Stimulated activated CD8-positive, alpha-beta memory T cell treated with anti-CD3 and anti-CD28 coated beads, Interleukin-12 subunit alpha, Interleukin-12 subunit beta, amount 100 ng/mL, for 24 hours (primary cell): ENCODE data around the gene ELP4.
"Not testable (repeated sequence)": the region's sequence is repeated elsewhere in the genome, so short reads cannot be mapped to it uniquely, and the experiment has no call there.

Source experiments
- DNase-seq: peaks from one replicate; pipeline ENCODE4 v3.0.0-alpha.2; 2020; ENCODE audit errors: extremely low read depth

ELP4 gene

DNA sequence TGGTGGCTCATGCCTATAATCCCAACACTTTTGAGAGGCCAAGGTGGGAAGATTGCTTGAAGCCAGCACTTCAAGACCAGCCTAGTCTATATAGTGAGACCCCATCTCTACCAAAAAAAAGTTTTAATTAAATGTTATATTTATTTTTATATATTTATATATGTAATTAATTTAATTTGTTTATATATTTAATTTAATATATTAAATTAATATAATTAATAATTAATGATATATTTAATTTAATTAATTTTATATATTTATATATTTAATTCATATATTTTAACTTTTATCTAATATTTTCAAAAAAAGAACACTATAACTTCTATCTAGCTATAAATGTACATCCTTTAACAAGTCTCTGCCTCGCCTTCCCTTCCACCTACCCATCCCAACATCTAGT, 196.8 kb downstream of the ELP4 start:
- DNase-seq: no peak

DNA sequence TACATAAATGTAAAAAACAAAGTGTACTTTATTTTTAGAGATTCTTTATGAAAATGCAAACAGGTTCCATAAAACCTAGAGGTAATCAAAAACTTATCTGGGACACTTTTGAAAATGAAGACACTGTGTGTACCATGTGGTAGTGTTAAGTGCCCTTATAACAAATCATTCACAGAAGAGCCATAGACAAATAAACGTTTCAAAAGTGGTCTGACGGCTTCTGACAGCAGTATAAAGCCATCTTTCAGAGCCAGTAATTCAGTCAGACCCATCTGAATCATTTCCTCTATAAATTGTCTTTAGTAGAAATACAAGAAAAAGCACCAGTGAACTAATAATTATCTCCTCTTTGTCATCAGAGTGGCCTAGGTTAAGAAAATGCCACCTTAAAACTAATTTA, 201.6 kb downstream of the ELP4 start:
- DNase-seq: no peak

DNA sequence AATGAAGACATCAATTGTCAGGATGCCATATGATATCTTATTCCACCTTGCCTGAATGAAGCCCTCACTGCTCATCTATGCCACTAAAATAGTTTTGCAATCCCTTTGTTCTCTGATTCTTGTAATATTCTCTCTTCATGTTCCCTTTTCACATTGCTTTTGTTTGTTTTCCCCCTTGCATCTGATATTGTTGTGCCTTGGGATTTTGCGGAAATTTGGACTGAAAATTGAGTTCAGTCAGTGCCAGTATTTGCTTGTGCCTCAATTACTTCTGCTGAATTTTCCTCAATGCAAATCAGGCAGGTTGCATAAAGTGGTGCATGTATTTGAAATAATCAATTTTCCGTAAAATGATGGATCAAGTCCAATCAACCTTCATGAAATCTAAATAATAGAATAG, 203.3 kb downstream of the ELP4 start:
- no peak for DNase-seq

DNA sequence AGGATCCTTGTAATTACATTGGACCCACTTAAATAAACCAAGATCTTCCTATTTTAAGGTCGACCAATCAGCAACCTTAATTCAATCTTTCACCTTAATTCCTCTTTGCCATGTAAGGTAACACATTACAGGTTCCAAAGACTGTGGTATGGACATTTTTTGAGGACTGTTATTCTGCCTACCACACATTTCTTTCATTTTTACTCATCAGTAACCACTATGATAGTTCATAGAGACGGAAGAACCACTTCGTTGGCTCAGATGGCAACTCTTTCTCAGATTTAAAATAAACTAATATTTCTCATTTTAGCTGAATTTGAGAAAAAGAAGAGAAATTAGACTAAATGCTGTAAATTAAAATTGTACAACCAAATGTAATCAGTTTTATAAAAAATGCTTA, 205.3 kb downstream of the ELP4 start:
- no peak for DNase-seq

DNA sequence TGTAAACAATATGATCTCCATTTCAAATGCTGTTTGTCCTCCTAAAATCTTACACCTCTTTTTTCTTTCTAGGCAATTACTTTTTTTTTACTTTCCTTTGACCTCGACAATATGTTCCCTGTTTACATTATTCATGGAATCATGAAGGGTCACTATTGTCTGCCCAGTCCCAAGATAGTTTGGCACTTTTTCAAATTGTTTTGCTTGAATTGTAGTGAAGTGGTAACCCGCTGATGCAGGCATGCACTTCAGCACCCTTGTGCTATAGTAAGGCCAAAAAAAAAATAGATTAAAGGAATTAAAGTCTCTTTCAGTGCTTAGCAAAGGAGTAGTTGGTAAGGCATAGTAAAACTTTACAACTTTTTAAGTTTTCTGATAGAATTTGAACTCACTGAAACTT, 210.7 kb downstream of the ELP4 start:
- DNase-seq: no peak

DNA sequence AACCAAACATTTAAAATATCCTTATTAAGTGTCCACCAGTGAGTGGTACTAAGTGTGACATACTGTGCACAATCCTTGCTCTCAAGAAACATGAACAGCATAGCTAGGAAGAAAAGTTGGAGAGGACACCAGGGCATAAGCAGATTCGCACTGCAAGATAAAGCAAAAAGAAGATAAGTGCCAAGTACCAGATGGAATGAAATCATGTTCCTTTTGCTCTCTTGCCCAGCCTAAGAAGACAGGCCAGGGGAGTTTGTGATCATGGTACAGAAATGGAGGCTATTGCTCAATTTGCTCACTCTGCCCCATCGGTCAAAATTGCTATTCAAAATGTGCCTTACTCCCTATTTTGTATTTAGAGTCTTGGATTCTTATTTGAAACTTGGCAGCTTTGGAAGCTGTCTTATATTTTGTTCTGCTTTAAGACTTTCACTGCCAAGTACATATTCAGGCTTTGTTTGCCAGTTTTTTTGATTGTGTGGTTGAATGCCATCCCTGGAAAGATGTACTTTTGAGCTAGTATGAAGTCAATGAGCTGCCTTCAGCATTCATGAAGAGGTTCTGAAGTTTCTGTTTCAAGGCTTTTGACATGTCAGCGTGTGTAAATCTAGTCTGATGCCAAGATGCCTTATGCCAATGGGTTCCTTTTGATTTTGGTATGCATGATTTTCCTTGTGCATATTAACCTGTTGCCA, 211.3 kb downstream of the ELP4 start:
- DNase-seq: no peak

DNA sequence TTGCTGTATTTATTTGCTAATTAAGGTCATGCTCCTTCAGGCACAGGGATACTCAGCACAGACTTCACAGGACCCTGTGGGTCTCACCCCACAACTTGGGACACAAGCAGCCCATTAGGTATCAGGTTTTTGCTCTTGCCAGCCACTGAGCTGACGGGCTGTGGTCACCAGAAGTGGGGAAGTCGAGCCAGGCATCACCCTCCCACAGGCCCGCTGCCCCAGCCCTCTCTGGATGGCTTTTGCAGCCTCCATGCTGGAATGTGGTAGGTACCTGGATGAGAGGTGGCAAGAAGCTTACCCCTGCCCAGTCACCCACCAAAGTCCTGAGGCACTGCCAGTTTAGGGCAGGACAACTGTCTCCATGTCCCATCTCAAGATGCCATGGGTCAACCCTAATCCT, 213.2 kb downstream of the ELP4 start:
- no peak for DNase-seq

DNA sequence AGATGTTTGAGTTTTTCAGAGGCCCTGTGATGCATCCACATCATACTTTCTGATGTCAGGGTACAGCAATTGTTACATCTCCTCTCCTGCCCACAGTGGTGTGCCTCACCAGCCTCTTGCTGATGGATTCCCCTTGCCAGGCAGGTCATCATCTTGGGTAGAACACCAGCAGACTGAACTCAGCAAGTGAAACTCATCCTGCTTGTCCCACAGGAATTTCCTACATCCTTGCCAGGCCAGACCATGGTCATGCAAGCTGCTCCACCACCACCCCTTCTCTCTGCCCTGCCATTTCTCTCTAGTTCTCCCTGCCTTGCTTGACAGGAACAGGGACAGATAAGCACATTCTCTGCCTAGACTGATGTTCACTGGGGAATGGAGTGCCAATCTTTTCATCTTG, 215.6 kb downstream of the ELP4 start:
- DNase-seq: no peak

DNA sequence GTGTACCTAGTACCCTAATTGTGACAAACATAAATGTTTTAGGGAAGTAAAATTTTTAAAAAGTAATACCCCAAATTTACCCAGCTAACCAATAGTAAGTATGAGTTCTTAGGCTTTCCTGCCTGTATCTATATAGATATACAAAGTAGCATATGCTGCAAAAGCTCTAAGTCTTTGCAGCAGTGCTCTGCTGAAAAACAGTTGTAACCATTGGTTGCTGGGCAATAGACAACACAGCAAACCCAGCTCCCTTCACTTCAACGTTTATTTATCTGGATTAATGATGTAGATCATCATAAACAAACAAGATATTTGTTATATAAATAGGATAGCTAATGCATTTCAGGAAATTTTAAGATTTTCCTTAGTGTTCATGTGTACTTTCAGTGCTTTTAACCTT, 218.9 kb downstream of the ELP4 start:
- no peak for DNase-seq

DNA sequence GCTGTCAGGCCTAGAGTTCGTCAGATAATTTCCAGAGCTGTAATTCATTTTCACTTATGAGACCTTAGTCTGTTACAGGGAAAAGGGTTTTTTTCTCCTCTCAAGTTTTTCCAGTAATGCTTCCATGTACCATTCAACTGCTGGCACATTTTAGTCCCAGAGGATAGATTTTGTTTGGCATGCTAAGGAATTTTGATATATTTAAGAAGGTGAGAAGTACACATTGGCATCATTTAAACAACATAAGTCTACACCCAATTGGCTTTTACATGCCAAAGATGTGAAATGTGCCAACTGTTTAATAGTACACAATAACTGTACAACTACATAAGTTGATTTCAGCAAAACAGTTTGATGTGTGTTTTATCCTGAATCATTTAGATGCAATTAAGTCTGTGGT, 230.6 kb downstream of the ELP4 start:
- DNase-seq: no peak

DNA sequence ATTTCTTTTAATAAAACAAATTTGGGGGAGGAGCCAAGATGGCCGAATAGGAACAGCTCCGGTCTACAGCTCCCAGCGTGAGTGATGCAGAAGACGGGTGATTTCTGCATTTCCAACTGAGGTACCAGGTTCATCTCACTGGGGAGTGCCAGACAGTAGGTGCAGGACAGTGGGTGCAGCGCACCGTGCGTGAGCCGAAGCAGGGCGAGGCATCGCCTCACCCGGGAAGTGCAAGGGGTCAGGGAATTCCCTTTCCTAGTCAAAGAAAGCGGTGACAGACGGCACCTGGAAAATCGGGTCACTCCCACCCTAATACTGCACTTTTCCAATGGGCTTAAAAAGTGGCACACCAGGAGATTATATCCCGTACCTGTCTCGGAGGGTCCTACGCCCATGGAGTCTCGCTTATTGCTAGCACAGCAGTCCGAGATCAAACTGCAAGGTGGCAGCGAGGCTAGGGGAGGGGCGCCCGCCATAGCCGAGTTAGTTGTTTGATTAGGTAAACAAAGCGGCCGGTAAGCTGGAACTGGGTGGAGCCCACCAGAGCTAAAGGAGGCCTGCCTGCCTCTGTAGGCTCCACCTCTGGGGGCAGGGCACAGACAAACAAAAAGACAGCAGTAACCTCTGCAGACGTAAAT, 231.3 kb downstream of the ELP4 start:
- not testable (repeated sequence) for DNase-seq

DNA sequence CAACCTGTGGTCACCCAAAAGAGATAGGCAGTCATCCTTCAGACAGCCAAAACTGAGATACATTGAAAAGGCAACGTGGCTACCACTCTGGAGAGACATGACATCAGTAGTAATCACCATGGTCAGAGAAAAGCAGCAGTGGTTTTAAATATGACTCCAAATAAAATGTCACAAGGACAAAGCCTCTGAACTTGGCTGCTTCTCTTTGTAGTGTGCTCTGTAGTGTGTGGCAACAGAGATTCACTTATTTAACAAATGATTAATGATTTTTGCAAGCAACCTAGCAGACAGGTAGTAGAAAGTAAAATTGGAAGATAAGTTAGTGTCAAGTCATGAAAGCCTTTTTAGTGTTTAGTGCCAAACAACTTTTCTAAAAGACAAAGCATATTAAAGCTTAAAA, 238.0 kb downstream of the ELP4 start:
- no peak for DNase-seq

DNA sequence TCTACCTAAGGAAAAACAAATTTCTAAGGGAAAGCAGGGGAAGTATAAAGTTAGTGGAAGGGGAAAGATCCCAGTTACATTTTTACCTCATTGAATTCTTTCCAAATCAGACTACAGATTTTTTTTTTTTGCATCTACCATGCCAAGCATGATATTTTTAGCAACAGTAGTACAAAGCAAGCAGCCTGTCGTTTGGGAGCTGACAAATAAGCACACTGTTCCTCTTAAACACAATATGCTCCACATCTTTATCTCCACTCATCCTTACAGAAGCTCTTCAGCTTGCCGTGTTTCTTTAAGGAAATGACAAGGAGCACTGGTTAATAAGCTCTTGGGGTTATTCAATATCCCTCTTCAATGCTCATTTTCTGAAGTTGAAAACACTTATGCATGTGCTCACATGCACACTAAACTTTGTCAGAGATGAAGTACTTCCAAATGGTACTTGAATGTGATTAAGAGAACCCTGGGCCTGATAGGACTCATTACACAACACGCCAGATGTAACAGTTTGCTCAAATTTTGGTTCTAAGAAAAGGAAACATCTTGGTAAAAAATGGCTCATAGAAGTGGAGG, 247.8 kb downstream of the ELP4 start:
- no peak for DNase-seq

DNA sequence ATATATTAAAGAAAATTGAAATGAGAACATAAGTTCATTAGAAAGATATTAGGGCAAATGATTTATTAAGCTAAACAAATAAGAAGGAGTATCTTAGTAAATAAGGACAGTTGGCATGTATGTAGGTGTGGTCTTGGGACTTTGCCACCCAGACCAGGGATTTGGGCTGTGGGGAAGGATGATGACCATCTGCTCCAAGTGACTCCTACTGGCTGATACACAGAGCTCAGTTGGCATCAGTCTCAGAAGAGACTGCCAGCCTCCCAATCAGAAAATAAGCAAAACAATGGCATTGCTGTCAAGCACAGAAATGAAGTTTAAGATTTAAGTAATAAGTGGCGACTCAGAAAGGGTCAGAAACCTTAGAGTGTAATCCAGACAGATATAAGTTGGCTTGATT, 252.1 kb downstream of the ELP4 start:
- DNase-seq: no peak

DNA sequence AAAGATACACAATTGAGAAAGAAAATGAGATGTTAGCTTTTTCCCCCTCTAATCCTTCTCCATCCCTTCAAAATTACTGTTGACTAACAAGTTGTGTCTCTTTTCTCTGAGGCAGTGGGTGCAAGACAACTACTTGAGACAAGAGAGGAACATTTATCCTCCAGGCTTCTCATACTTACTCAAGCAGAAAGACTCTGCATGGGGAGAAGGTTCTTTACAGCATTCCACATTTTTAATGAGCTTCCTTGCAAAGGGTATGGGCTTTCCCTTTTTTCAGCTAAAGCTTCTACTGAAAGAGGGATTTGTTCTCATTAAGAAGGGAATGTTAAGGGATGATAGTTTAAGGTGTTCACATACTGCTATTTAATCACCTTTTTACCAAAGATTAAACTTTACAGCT, 253.7 kb downstream of the ELP4 start:
- no peak for DNase-seq

DNA sequence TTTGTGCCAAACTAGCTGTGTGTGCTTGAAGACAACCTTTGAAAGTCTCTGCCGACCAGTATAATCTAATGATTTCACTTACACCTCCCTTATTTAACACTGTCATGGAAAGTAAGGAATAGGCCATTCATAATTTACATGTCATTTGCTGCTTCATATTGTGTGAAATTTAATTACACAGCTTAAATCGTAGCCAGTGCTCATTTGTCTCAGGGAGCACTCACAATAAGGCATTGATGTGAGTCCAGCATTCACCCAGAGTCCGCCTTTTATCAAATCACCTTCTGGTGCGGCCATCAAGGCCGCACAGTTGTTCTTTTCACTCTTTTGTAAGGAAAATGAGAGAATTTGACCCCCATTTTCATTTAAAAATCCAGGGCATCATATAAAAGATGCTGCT, 254.7 kb downstream of the ELP4 start:
- DNase-seq: no peak

DNA sequence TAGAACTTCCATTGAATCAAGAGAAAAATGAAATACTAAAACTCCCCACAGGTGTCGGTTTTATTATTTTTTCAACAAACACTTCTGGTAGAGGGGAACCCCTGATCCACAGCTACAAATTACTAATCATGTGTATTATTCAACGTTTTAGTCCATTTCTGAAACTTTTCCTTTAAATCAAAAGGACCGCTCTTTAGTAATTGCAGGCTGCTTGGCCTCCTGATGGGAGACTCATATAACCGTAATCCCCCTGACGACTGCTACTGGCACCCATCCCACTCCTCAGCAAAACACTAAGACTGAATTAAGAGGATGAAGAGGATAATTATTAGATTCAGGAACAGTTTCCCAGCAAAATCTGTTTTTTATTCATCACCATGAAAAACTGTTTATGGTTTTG, 255.2 kb downstream of the ELP4 start:
- no peak for DNase-seq

DNA sequence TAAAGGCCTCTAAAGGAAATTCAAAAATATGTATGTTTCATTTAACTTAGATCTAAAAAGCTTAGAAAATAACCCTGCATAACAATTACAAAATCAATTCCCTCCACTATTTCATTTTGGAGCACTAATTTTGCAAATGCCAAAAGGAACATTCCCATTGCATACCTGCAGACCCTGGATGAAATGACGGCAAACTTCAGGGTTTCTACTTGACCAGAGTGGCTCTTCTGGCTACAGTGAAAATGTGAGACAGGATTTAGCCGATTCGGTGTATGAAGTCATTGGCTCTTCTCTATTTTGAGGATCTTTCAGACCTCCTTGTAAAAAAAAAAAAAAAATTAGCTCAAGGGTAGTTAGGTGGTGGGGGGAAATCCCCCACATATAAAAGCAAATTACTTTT, 257.5 kb downstream of the ELP4 start:
- DNase-seq: no peak

DNA sequence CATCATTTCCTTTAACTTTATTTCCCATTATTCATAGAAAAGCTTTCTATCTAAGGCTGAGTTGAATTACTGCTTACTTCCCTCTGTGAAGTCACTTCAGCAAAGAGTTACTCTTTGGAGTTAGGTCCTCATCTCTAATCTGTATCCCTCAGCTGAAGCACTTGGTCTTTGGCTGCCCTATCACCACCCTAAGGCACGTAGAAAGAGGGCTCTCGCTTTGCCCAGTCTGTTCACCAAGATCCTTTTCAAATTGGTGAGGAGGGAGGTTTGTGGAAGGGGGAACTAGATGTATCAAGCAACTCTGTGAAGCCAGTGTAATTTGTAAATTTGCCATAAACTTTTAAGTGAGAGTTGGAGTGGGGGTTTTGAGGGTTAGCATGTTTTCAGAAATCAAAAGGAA, 258.1 kb downstream of the ELP4 start:
- no peak for DNase-seq

DNA sequence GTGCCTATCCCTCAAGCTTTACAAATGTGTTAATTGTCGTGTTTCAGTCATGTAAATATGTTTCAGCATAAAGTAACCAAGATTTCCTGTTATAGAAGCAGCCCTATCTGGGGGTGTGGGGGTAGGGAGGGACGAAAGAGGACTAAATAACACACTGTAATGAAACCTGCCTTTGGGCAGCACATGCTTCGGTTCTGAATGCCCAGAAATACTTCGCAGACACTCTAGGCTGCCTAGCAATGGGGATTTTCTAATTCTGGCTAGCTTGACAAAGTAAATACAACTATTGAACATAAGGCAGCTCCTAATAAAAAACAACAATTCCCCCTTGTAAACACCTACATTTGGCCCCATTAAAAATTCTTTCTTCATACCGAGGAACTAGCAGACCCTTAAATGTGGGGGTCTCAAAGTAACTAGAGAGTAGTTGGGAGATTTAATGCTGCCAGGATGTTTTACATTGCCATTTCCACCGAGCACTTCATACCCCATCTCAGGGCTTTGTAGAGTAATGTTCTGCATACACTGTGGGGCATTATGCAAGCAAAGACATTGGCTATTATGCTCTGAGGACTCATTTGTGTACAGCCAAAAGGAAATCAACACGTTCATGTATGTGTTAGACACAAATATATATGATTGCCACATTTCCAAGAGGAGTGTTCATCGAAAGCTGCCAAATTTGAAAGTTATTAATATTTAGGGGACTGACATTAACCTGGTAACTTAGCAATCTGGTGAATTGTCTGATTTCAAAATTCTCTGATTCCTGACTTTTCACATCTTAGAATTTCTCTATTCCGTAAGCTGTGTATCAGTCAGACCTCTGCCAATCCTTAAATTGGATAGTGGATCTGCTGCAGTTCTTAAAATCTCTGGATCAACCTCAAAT, 259.4 kb downstream of the ELP4 start:
- no peak for DNase-seq

DNA sequence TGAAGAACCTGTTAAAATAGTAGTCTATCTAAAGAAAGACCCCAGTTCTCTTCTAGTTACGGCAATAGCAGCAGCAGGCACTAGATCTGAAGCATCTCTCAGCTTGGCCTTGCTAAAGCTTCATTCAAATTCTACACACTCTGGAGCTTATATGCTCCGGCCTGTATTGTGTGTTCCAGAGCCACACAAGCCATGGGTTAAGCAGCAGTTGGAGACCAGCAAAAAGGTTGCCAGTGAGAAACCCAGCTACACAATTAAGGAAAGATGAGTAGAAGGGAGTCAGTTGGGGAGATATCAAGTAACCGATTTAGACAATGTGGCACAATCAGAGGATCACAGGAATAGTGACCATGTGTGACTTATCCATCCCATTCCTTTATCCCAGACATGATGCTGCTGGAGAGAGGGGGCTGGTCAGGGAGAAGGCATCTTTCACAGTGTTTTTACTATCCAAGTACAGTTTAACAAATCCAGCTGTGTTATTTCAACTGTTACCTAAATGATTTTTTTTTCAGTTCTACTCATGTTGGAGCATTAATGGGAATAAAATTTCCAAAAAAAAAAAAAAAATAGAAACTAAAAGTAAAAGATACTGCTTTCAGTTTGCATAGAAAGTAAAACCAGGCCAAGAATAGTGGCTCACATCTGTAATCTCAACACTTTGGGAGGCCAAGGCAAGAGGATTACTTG, 260.6 kb downstream of the ELP4 start:
- no peak for DNase-seq

DNA sequence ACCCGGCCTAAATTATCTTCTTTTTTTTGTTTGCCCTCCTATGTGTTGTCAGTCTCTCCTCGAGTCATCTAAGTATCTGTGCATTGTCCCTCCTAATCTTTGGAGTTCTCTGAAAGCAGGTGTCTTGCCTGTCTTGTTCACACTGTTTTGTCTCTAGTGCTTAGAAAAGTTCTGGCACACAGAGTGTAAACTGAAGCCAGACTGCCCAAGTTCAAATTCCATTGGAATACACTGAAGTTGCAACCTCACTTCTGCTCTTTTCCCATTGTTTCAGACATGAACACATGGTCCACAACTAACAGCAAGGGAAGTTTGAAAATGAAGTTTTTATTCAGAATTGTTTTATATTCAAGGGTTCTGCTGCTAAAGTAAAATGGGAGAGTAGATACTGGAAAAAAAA, 262.8 kb downstream of the ELP4 start:
- DNase-seq: no peak
